HG03571 (cell line): ENCODE data around the gene ATP1A4.

ENCODE experiments used
- ATAC-seq: cut with Tn5 transposase; IDR thresholded peaks from one replicate; pipeline ENCODE4 v1.9.1; 2021; ENCODE audit not compliant: unreplicated experiment

ATP1A4 gene

DNA sequence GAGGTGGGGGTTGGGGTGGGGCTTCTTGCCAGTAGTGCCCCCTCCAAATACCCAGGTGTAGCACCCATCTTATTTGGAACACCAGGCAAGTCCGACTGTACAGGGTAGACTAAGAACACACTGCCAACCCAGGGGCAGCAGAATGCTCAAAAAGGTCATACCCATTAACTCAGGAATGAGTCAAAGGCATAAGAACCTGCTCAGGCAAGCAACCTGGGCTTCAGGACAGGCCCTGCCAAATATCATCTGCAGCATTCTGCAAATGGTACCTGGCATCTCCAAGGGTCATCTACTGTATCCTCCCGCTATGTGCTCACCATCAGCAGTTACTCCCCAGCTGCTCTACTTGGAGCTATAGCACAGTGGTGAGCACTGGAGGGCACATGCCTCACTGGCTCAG, 73.2 kb downstream of the ATP1A4 start:
- ATAC-seq = no peak

DNA sequence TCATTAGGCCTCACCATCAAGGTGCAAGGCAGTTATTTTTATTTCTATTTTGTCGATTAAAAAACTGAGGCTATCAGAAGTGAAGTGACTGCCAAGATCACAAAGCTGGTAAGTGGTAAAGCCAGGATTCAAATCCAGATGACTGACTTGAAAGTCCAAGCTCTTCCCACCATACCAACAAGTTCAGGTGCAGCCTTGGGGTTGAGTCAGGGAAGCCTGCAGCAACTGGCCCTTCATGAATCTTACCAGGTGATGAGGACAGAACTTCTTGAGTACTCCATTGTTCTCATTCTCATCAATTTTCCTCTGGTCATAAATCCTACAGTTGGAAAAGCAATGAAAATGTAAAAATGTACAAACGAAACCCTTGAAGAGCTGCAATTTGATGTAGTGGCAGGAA, 73.9 kb downstream of the ATP1A4 start:
- ATAC-seq = no peak

DNA sequence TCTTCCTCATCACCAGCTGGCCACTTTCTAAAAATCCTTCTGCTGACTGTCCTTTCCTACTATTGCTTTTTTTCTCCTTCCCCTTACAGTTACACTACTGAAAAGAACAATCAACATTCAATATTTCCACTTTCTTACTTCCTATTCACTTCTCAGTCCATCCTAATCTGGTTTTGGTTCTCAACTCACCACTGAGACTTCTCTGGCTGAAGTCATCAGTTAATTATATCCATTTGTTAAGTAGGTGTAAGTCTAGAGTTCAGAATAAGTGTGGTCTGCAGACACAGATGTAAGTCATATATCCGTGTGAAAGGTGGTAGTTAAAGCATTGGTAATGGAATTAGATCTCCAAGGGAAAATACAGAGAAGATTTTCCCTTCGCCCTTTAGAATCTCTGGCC, 75.2 kb downstream of the ATP1A4 start:
- ATAC-seq = no peak

- no peak for ATAC-seq
Measured at GRCh38 chr1:160227034-160227433, 75.6 kb downstream of the ATP1A4 start.

DNA sequence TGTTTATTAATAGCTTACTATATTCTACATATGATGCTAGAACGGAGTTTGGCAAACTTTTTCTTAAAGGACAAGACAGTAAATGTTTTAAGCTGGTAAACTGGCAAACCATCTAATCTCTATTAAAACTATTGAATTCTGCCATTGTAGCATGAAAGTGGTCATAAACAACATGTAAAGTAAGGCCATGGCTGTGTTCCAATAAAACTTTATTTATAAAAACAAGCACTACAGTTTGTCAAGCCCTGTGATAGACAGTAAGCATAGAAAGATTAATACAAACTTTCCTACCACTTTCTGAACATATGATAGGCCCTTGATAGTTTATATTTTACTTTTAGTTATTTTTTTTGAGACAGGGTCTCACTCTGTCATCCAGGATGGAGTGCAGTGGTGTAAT, 76.2 kb downstream of the ATP1A4 start:
- ATAC-seq = no peak

- no peak for ATAC-seq
Measured at GRCh38 chr1:160228431-160228830, 77.0 kb downstream of the ATP1A4 start.

GRCh38 chr1:160232911-160233310, 81.5 kb downstream of the ATP1A4 start:
- no peak for ATAC-seq
